ENCODE data around the gene HOXC13.

Gene HOXC13

DNA sequence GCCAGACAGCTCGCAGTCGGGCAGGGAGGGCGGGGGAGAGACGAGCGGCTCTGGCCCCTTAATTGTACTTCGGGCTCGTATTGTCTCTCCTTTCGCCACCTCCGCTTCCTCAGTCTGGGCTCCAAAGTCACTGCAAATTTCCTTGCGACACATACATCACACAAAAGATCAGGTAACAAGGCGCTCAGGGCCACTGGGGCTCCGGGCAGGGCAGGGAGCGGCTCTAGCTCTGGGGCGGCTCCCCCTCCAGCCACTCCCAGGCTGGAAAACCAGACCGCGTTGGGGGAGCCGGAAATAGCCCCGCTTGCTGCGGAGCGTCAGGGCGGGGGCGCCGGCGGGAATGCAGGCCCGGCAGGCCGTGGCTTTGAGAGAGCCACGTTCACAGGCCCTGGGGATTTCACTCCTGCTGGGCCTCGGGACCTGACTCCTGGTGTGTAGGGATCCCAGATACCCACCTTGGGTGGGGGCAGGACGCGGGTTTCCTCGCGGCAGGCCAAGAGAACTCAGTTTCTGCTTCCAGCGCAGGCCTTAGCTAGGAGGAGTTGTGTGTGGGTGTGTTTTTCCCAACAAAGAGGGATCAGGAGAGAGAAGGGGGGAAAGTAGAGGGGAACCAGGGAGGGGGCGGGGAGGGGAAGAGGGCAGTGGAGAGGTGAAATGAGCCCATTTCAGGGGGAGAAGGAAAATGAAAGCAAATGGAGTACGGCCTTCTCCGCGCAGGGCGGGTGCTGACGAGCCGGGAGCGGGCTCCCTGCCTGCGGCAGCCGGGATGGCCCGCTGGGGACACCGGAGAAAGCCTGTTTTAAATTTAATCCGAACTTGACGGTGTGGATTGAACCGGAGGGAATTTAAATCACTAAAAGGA is 57.0 kb downstream of the HOXC13 start:
- DNase-seq, result no peak

Data from NCI-H1694 (cell line).